ENCODE results near the gene TWIST2. TPM values are rescaled to one million over a fixed set of nuclear protein-coding genes. Genes with fewer than 3 reads are reported as not detected.

TWIST2 gene
- total and polyA plus RNA-seq, 7 donors: 0.58 to 1.2 (median 0.90) TPM

GRCh38 chr2:238912228-238912915 is 64.5 kb downstream of the TWIST2 start:
- no peak for TF ChIP-seq CTCF (IDR thresholded peaks at IDR 0.05)
- H3K9me3 ChIP-seq: no peaks in the 10 kb centered on the region
- ATAC-seq (no peak), DNase-seq (no peak)
- H3K27ac ChIP-seq: no peak overlapping the region
- no peaks in the 10 kb centered on the region for H3K4me1 ChIP-seq
- H3K4me3 ChIP-seq: no peak overlapping the region
- no peaks in the 10 kb centered on the region for H3K36me3 ChIP-seq (ENCODE audit: insufficient read depth in 1 of 2, low read depth in 1 of 2)
- intact Hi-C loops (cut with DNase I): no loop called here
- peaks cover 0 to 19% (median 12%) of the 10 kb centered on the region in 3 donors for H3K27me3 ChIP-seq (ENCODE audit: insufficient read depth in 3 of 3, low read length in 2 of 3)
- 72 to 81% (median 77%) methylated on average over 26 of the region's 26 CpGs for WGBS, 3 donors

- ATAC-seq (no peak), DNase-seq (no peak)
- intact Hi-C loops (cut with DNase I): no loop called here
- no peak for TF ChIP-seq CTCF (IDR thresholded peaks at IDR 0.05)
- Histone ChIP-seq H3K9me3 (no peaks in the 10 kb centered on the region), H3K4me3 (no peak overlapping the region), H3K27ac (no peak overlapping the region), H3K27me3 (ENCODE audit: insufficient read depth in 3 of 3, low read length in 2 of 3) (peaks cover 0 to 19% (median 12%) of the 10 kb centered on the region in 3 donors), H3K4me1 (no peaks in the 10 kb centered on the region), H3K36me3 (ENCODE audit: insufficient read depth in 1 of 2, low read depth in 1 of 2) (no peaks in the 10 kb centered on the region)
- WGBS, 3 donors: 64 to 75% (median 66%) methylated on average over 20 of the region's 20 CpGs
These were observed 65.3 kb downstream of the TWIST2 start for GRCh38 chr2:238912916-238913875.

- ATAC-seq (no peak), DNase-seq (no peak)
- Histone ChIP-seq H3K27me3 (ENCODE audit: insufficient read depth in 3 of 3, low read length in 2 of 3) (peaks cover 0 to 19% (median 12%) of the 10 kb centered on the region in 3 donors), H3K4me1 (no peaks in the 10 kb centered on the region), H3K9me3 (no peaks in the 10 kb centered on the region), H3K36me3 (ENCODE audit: insufficient read depth in 1 of 2, low read depth in 1 of 2) (no peaks in the 10 kb centered on the region), H3K27ac (no peak overlapping the region), H3K4me3 (no peak overlapping the region)
- TF ChIP-seq CTCF (IDR thresholded peaks at IDR 0.05): no peak
- intact Hi-C loops (cut with DNase I): no loop called here
- WGBS, 3 donors: 83 to 87% (median 86%) methylated on average over 22 of the region's 22 CpGs
These were observed 66.2 kb downstream of the TWIST2 start for GRCh38 chr2:238913931-238914647.

- WGBS, 3 donors: 80 to 88% (median 84%) methylated on average over 11 of the region's 11 CpGs
- DNase-seq: no peak
- intact Hi-C loops (cut with DNase I): no loop called here
These were observed 66.7 kb downstream of the TWIST2 start for GRCh38 chr2:238914648-238915015.

More at GRCh38 chr2:238914648-238915015, 66.7 kb downstream of the TWIST2 start:
- no peaks in the 10 kb centered on the region for H3K4me1 ChIP-seq
- H3K36me3 ChIP-seq (ENCODE audit: insufficient read depth in 1 of 2, low read depth in 1 of 2): no peaks in the 10 kb centered on the region
- no peak overlapping the region for H3K4me3 ChIP-seq
- H3K9me3 ChIP-seq: no peaks in the 10 kb centered on the region
- no peak overlapping the region for H3K27ac ChIP-seq
- H3K27me3 ChIP-seq (ENCODE audit: insufficient read depth in 3 of 3, low read length in 2 of 3): peaks cover 0 to 19% (median 9%) of the 10 kb centered on the region in 3 donors
- no peak for ATAC-seq
- TF ChIP-seq CTCF (IDR thresholded peaks at IDR 0.05): no peak
